Trophoblast cell (in vitro differentiated cells and primary cell): ENCODE data around the gene TPD52L1.

Source experiments
- DNase-seq, 2 donors: peaks; one replicate each; pipeline ENCODE4 v3.0.0-alpha.2; 2016
- H2AFZ ChIP-seq: 2 replicates; pipeline ENCODE4 v1.6.1; 2013; ENCODE audit warnings: low read length, moderate library complexity, mild to moderate bottlenecking; ENCODE audit not compliant: insufficient read depth, poor library complexity
- H2AK5ac ChIP-seq: 2 replicates; pipeline ENCODE4 v1.6.1; 2013; ENCODE audit warnings: mild to moderate bottlenecking, low read length
- H2BK120ac ChIP-seq: 2 replicates; pipeline ENCODE4 v1.6.1; 2013; ENCODE audit warnings: low read length, mild to moderate bottlenecking, moderate library complexity; ENCODE audit not compliant: insufficient read depth, poor library complexity
- H2BK12ac ChIP-seq: 2 replicates; pipeline ENCODE4 v1.6.1; 2013; ENCODE audit warnings: mild to moderate bottlenecking, low read length, moderate library complexity
- H2BK5ac ChIP-seq: 2 replicates; pipeline ENCODE4 v1.6.1; 2013; ENCODE audit warnings: low read length, low read depth, moderate library complexity, mild to moderate bottlenecking; ENCODE audit not compliant: poor library complexity
- H3K14ac ChIP-seq: 2 replicates; pipeline ENCODE4 v1.6.1; 2013; ENCODE audit warnings: mild to moderate bottlenecking, low read length
- H3K18ac ChIP-seq: 2 replicates; pipeline ENCODE4 v1.6.1; 2013; ENCODE audit warnings: mild to moderate bottlenecking, low read length
- H3K23ac ChIP-seq: 2 replicates; pipeline ENCODE4 v1.6.1; 2013; ENCODE audit warnings: low read length
- H3K27ac ChIP-seq: 2 replicates; pipeline ENCODE4 v1.5.1; 2013; ENCODE audit warnings: low read depth, mild to moderate bottlenecking, inconsistent platforms, low read length, moderate library complexity
- H3K27me3 ChIP-seq: 2 replicates; pipeline ENCODE4 v1.6.1; 2013; ENCODE audit warnings: inconsistent platforms, mild to moderate bottlenecking, low read length, moderate library complexity; ENCODE audit not compliant: insufficient read depth
- H3K36me3 ChIP-seq, 2 experiments: 1 replicate in 1 of 2; 2 replicates in 1 of 2; pipeline ENCODE4 v1.6.1; 2013; ENCODE audit warnings: low read length in 2 of 2, mild to moderate bottlenecking in 2 of 2, moderate library complexity in 1 of 2; ENCODE audit not compliant: insufficient read depth in 2 of 2, control insufficient read depth in 1 of 2
- H3K4ac ChIP-seq: 2 replicates; pipeline ENCODE4 v1.6.1; 2013; ENCODE audit warnings: low read depth, mild to moderate bottlenecking, low read length, moderate library complexity
- H3K4me1 ChIP-seq, 2 experiments: 1 replicate in 1 of 2; 2 replicates in 1 of 2; pipeline ENCODE4 v1.6.1; 2013; ENCODE audit warnings: low read length in 2 of 2, mild to moderate bottlenecking in 2 of 2, moderate library complexity in 1 of 2; ENCODE audit not compliant: insufficient read depth in 2 of 2, control insufficient read depth in 1 of 2
- H3K4me2 ChIP-seq: 2 replicates; pipeline ENCODE4 v1.6.1; 2013; ENCODE audit warnings: inconsistent platforms, mild to moderate bottlenecking, low read length, moderate library complexity
- H3K4me3 ChIP-seq: 2 replicates; pipeline ENCODE4 v1.5.1; 2013; ENCODE audit warnings: mild to moderate bottlenecking, low read depth, low read length, inconsistent platforms
- H3K79me1 ChIP-seq: one replicate; pipeline ENCODE4 v1.6.1; 2013; ENCODE audit warnings: low read length
- H3K79me2 ChIP-seq: 2 replicates; pipeline ENCODE4 v1.6.1; 2013; ENCODE audit warnings: low read length, mild to moderate bottlenecking; ENCODE audit not compliant: control insufficient read depth, insufficient read depth, poor library complexity
- H3K9ac ChIP-seq: 2 replicates; pipeline ENCODE4 v1.6.1; 2013; ENCODE audit warnings: mild to moderate bottlenecking, low read length
- H3K9me3 ChIP-seq: 2 replicates; pipeline ENCODE4 v1.6.1; 2013; ENCODE audit warnings: low read depth, mild to moderate bottlenecking, control low read depth, inconsistent platforms, low read length; ENCODE audit not compliant: insufficient read depth
- H4K12ac ChIP-seq: 2 replicates; pipeline ENCODE4 v1.6.1; 2013; ENCODE audit warnings: low read depth, mild to moderate bottlenecking, low read length, moderate library complexity
- H4K8ac ChIP-seq: 2 replicates; pipeline ENCODE4 v1.6.1; 2013; ENCODE audit warnings: low read depth, mild to moderate bottlenecking, low read length, moderate library complexity
- H4K91ac ChIP-seq: one replicate; pipeline ENCODE4 v1.6.1; 2013; ENCODE audit warnings: low read depth, mild to moderate bottlenecking, low read length, moderate library complexity
- WGBS: extraction: QIAGEN DNeasy Blood & Tissue Kit; methylation state at CpG from one replicate; pipeline ENCODE4 v1.1.7; 2013; ENCODE audit warnings: missing lambda C conversion rate; ENCODE audit not compliant: insufficient read length, insufficient coverage; ENCODE audit errors: extremely low coverage; 5-methylcytosine and 5-hydroxymethylcytosine counted together

Gene TPD52L1

GRCh38 chr6:125306756-125307149, 153.2 kb downstream of the TPD52L1 start:
- H2BK5ac ChIP-seq = no peak overlapping the region
- no peak overlapping the region for H3K4me2 ChIP-seq
- no CpG with 5 or more reads among the region's 3 CpGs for WGBS

GRCh38 chr6:125307150-125307838, 153.7 kb downstream of the TPD52L1 start:
- Histone ChIP-seq H4K12ac (no peak overlapping the region), H2BK5ac (no peak overlapping the region), H3K9me3 (no peaks in the 10 kb centered on the region), H3K27me3 (no peaks in the 10 kb centered on the region), H3K23ac (no peak overlapping the region), H3K14ac (no peak overlapping the region), H2BK120ac (no peak overlapping the region), H3K4me1 (peaks cover 2 to 3% of the 10 kb centered on the region in 2 experiments), H2AK5ac (no peak overlapping the region), H2BK12ac (no peak overlapping the region), H4K91ac (peak overlapping the region; percentile 28), H3K27ac (no peak overlapping the region), H3K4me3 (no peak overlapping the region), H3K18ac (peak overlapping the region; percentile 40), H3K4ac (no peak overlapping the region), H3K79me2 (no peaks in the 10 kb centered on the region), H4K8ac (no peak overlapping the region), H3K9ac (no peak overlapping the region), H3K79me1 (no peaks in the 10 kb centered on the region), H2AFZ (no peak overlapping the region), H3K4me2 (no peak overlapping the region), H3K36me3 (no peaks in the 10 kb centered on the region)
- no CpG with 5 or more reads among the region's 6 CpGs for WGBS
- peak; percentile 10 to 56 for DNase-seq

More at GRCh38 chr6:125306756-125307149, 153.2 kb downstream of the TPD52L1 start:
- Histone ChIP-seq H2AK5ac (no peak overlapping the region), H2BK12ac (no peak overlapping the region), H2AFZ (no peak overlapping the region), H3K27me3 (no peaks in the 10 kb centered on the region), H3K4me3 (no peak overlapping the region), H2BK120ac (no peak overlapping the region), H3K79me1 (peaks cover 1% of the 10 kb centered on the region), H3K4me1 (peaks cover 2 to 3% of the 10 kb centered on the region in 2 experiments), H3K9me3 (no peaks in the 10 kb centered on the region), H4K8ac (no peak overlapping the region), H3K27ac (no peak overlapping the region), H3K4ac (no peak overlapping the region), H3K9ac (no peak overlapping the region), H4K91ac (peak overlapping the region; percentile 28), H4K12ac (no peak overlapping the region), H3K14ac (no peak overlapping the region), H3K23ac (no peak overlapping the region), H3K18ac (peak overlapping the region; percentile 40), H3K36me3 (no peaks in the 10 kb centered on the region), H3K79me2 (peaks cover under 1% of the 10 kb centered on the region)
- no peak for DNase-seq

GRCh38 chr6:125307964-125308615, 154.5 kb downstream of the TPD52L1 start:
- Histone ChIP-seq H2AK5ac (no peak overlapping the region), H3K4me3 (no peak overlapping the region), H3K14ac (no peak overlapping the region), H2BK12ac (no peak overlapping the region), H3K4me2 (no peak overlapping the region), H3K36me3 (no peaks in the 10 kb centered on the region), H2AFZ (no peak overlapping the region), H3K9me3 (no peaks in the 10 kb centered on the region), H3K79me2 (no peaks in the 10 kb centered on the region), H3K4ac (no peak overlapping the region), H4K8ac (no peak overlapping the region), H3K9ac (no peak overlapping the region), H3K27me3 (no peaks in the 10 kb centered on the region), H2BK120ac (no peak overlapping the region), H3K27ac (no peak overlapping the region), H3K23ac (no peak overlapping the region), H3K79me1 (no peaks in the 10 kb centered on the region), H2BK5ac (no peak overlapping the region), H3K4me1 (peaks cover 2 to 3% of the 10 kb centered on the region in 2 experiments), H4K91ac (no peak overlapping the region), H4K12ac (no peak overlapping the region), H3K18ac (no peak overlapping the region)
- no CpG with 5 or more reads among the region's 6 CpGs for WGBS
- no peak for DNase-seq

GRCh38 chr6:125310994-125311649, 157.5 kb downstream of the TPD52L1 start:
- Histone ChIP-seq H2BK120ac (no peak overlapping the region), H2AFZ (no peak overlapping the region), H3K4ac (no peak overlapping the region), H3K27me3 (no peaks in the 10 kb centered on the region), H3K4me1 (peaks cover 2 to 3% of the 10 kb centered on the region in 2 experiments), H2AK5ac (no peak overlapping the region), H3K9me3 (no peaks in the 10 kb centered on the region), H3K79me2 (no peaks in the 10 kb centered on the region), H3K27ac (no peak overlapping the region), H3K79me1 (peaks cover 1% of the 10 kb centered on the region), H2BK5ac (no peak overlapping the region), H3K36me3 (no peaks in the 10 kb centered on the region), H3K4me2 (no peak overlapping the region), H4K91ac (no peak overlapping the region), H4K12ac (no peak overlapping the region), H4K8ac (no peak overlapping the region), H3K23ac (no peak overlapping the region), H3K4me3 (no peak overlapping the region), H3K14ac (no peak overlapping the region), H3K18ac (no peak overlapping the region), H3K9ac (no peak overlapping the region), H2BK12ac (no peak overlapping the region)
- WGBS = no CpG with 5 or more reads among the region's 7 CpGs
- peak; percentile 35 to 82 for DNase-seq
